DOHH2 (cell line): ENCODE data around the gene UGT1A8.
"Not testable (repeated sequence)": the region's sequence is repeated elsewhere in the genome, so short reads cannot be mapped to it uniquely, and the experiment has no call there.

ENCODE experiments used
- H3F3A ChIP-seq: fragments of 200-600 bp; sonication (generic), shearing (Covaris generic); 2 replicates; pipeline ENCODE4 v1.6.0; 2016; ENCODE audit warnings: antibody characterized with exemption, mild to moderate bottlenecking; ENCODE audit not compliant: control insufficient read depth, insufficient read depth
- H3K27ac ChIP-seq: fragments of 200-600 bp; sonication (generic); 2 replicates; pipeline ENCODE4 v1.5.1; 2014; ENCODE audit warnings: low read depth, mild to moderate bottlenecking, low read length, moderate library complexity
- H3K27me3 ChIP-seq: fragments of 200-600 bp; sonication (generic); 2 replicates; pipeline ENCODE4 v1.6.1; 2014; ENCODE audit warnings: mild to moderate bottlenecking, low read length, mixed read lengths; ENCODE audit not compliant: control insufficient read depth
- H3K36me3 ChIP-seq: fragments of 200-600 bp; sonication (generic); 2 replicates; pipeline ENCODE4 v1.6.1; 2014; ENCODE audit warnings: mild to moderate bottlenecking, low read length, moderate library complexity, mixed read lengths; ENCODE audit not compliant: control insufficient read depth
- H3K4me1 ChIP-seq: fragments of 200-600 bp; sonication (generic); 2 replicates; pipeline ENCODE4 v1.6.1; 2014; ENCODE audit warnings: mild to moderate bottlenecking, low read length, mixed read lengths; ENCODE audit not compliant: control insufficient read depth
- H3K4me2 ChIP-seq: fragments of 200-600 bp; sonication (generic); 2 replicates; pipeline ENCODE4 v1.6.0; 2014; ENCODE audit warnings: mild to moderate bottlenecking, low read length, moderate library complexity
- H3K4me3 ChIP-seq: fragments of 200-600 bp; sonication (generic); 2 replicates; pipeline ENCODE4 v1.5.1; 2014; ENCODE audit warnings: mild to moderate bottlenecking, low read length, mixed read lengths
- H3K79me2 ChIP-seq: fragments of 200-600 bp; sonication (generic); 2 replicates; pipeline ENCODE4 v1.6.1; 2014; ENCODE audit warnings: mild to moderate bottlenecking, low read length, mixed read lengths; ENCODE audit not compliant: control insufficient read depth
- H3K9me2 ChIP-seq: fragments of 200-600 bp; sonication (generic); replicated peaks from 2 replicates; pipeline ENCODE4 v1.6.1; 2014; ENCODE audit warnings: mild to moderate bottlenecking, low read length, mixed read lengths; ENCODE audit not compliant: control insufficient read depth
- H3K9me3 ChIP-seq: fragments of 200-600 bp; sonication (generic); 2 replicates; pipeline ENCODE4 v1.6.1; 2014; ENCODE audit warnings: antibody characterized with exemption, low read length, mixed read lengths; ENCODE audit not compliant: control insufficient read depth, insufficient read depth
- H4K20me1 ChIP-seq: fragments of 200-600 bp; sonication (generic); 2 replicates; pipeline ENCODE4 v1.6.0; 2014; ENCODE audit warnings: low read depth, mild to moderate bottlenecking, antibody characterized with exemption, low read length, moderate library complexity; ENCODE audit not compliant: control insufficient read depth, insufficient read depth
- EZH2phosphoT487 ChIP-seq: fragments of 200-600 bp; sonication (generic); IDR thresholded peaks from 2 replicates; pipeline ENCODE4 v1.6.1; 2017; ENCODE audit warnings: borderline replicate concordance, mild to moderate bottlenecking, antibody characterized with exemption, low read length, moderate library complexity, mixed read lengths
- TF ChIP-seq, protein P1 (sequence below): fragments of 200-600 bp; sonication (generic); IDR thresholded peaks from one replicate; pipeline ENCODE4 v1.5.1; 2014; ENCODE audit warnings: antibody characterized with exemption, mild to moderate bottlenecking, low read depth, low read length; ENCODE audit not compliant: poor library complexity, severe bottlenecking

UGT1A8 gene

DNA sequence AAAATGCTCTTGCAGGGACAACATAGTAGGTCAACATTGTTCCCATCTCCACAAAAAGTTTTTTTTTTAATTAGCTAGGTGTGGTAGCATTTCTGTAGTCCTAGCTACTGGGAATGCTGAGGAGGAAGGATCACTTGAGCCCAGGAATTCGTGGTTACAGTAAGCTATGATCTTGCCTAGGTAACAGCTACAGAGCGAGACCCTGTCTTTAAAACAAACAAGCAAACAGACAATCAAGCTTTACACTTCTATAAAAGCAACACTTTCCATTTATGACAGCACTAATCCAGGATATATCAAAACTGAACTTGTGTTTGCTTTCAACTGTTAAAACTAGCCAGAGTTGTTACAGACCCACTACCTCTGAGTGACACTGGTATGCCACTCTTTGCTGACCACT, 123.4 kb downstream of the UGT1A8 start:
- Histone ChIP-seq H4K20me1 (no peaks in the 10 kb centered on the region), H3K79me2 (no peaks in the 10 kb centered on the region), H3K36me3 (no peaks in the 10 kb centered on the region)

GRCh38 chr2:233743464-233744259, 126.2 kb downstream of the UGT1A8 start:
- no peak overlapping the region for H3K27ac ChIP-seq
- H3K4me3 ChIP-seq, result no peak overlapping the region
- H3K27me3 ChIP-seq, result 0 out of 2 replicates have a peak, but pooled peaks cover 3% of the 10 kb centered on the region
- H3K36me3 ChIP-seq, result no peaks in the 10 kb centered on the region
- no peaks in the 10 kb centered on the region for H3K9me2 ChIP-seq
- no peaks in the 10 kb centered on the region for H3K4me1 ChIP-seq
- H3K4me2 ChIP-seq, result no peak overlapping the region
- H3K9me3 ChIP-seq, result no peaks in the 10 kb centered on the region
- H4K20me1 ChIP-seq, result no peaks in the 10 kb centered on the region
- H3F3A ChIP-seq, result no peaks in the 10 kb centered on the region
- TF ChIP-seq EZH2phosphoT487, result no peak
- TF ChIP-seq, protein P1, sequence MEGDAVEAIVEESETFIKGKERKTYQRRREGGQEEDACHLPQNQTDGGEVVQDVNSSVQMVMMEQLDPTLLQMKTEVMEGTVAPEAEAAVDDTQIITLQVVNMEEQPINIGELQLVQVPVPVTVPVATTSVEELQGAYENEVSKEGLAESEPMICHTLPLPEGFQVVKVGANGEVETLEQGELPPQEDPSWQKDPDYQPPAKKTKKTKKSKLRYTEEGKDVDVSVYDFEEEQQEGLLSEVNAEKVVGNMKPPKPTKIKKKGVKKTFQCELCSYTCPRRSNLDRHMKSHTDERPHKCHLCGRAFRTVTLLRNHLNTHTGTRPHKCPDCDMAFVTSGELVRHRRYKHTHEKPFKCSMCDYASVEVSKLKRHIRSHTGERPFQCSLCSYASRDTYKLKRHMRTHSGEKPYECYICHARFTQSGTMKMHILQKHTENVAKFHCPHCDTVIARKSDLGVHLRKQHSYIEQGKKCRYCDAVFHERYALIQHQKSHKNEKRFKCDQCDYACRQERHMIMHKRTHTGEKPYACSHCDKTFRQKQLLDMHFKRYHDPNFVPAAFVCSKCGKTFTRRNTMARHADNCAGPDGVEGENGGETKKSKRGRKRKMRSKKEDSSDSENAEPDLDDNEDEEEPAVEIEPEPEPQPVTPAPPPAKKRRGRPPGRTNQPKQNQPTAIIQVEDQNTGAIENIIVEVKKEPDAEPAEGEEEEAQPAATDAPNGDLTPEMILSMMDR, result no peak
- H3K79me2 ChIP-seq, result no peaks in the 10 kb centered on the region

More for the DNA sequence above, 123.4 kb downstream of the UGT1A8 start:
- no peaks in the 10 kb centered on the region for H3K27me3 ChIP-seq
- no peaks in the 10 kb centered on the region for H3K4me1 ChIP-seq
- H3K4me2 ChIP-seq, result no peak overlapping the region
- H3K9me2 ChIP-seq, result no peaks in the 10 kb centered on the region
- no peak overlapping the region for H3K27ac ChIP-seq
- no peaks in the 10 kb centered on the region for H3K9me3 ChIP-seq
- no peak for TF ChIP-seq EZH2phosphoT487
- TF ChIP-seq, protein P1, result no peak
- H3F3A ChIP-seq, result no peaks in the 10 kb centered on the region
- H3K4me3 ChIP-seq, result no peak overlapping the region

DNA sequence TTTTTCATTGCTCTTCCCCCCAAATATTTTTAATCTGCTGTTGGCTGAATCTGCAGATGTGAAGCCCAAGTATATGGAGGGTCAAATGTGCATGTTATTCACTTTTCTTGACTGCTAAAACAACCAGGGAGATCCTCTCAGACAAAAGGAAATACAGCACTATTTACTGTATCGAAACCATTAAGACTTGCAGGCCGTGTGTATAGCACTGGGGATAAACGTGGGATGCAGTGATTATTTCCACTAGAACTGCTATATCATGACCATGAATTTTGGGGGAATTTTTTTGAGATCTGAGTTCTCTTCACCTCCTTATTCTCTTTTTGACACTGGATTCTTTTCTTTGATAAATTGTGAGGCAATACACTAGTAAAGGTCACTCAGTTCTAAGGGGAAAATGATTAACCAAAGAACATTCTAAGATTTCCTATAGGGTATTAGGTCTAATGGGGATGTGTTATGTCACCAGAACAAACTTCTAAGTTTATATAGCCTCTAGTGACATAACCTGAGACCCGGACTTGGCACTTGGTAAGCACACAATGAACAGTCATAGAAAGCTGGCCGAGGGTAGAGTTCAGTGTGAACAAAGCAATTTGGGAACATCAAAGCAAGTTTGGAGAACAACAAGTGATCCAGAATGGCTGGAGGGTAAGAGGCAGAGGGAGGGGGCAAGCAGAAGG, 127.8 kb downstream of the UGT1A8 start:
- H3K4me2 ChIP-seq, result no peak overlapping the region
- no peak for TF ChIP-seq EZH2phosphoT487
- TF ChIP-seq, protein P1, result no peak
- H3K79me2 ChIP-seq, result no peaks in the 10 kb centered on the region
- 0 out of 2 replicates have a peak, but pooled peaks cover 3% of the 10 kb centered on the region for H3K27me3 ChIP-seq
- H3K36me3 ChIP-seq, result no peaks in the 10 kb centered on the region
- no peaks in the 10 kb centered on the region for H4K20me1 ChIP-seq
- no peak overlapping the region for H3K4me3 ChIP-seq
- H3K27ac ChIP-seq, result no peak overlapping the region
- no peaks in the 10 kb centered on the region for H3K9me3 ChIP-seq
- no peaks in the 10 kb centered on the region for H3F3A ChIP-seq
- no peaks in the 10 kb centered on the region for H3K4me1 ChIP-seq
- H3K9me2 ChIP-seq, result no peaks in the 10 kb centered on the region

- not testable (repeated sequence) for H4K20me1 ChIP-seq, H3K4me1 ChIP-seq, H3K36me3 ChIP-seq, H3K9me3 ChIP-seq, H3K27ac ChIP-seq, H3K27me3 ChIP-seq, H3K4me3 ChIP-seq, H3K9me2 ChIP-seq, H3F3A ChIP-seq, H3K79me2 ChIP-seq, H3K4me2 ChIP-seq
Observed at GRCh38 chr2:233745838-233746237, 128.4 kb downstream of the UGT1A8 start.
